Stimulated activated naive CD8-positive, alpha-beta T cell treated with anti-CD3 and anti-CD28 coated beads, Interleukin-15, Interleukin-2, amounts not matched to agents 100 U/mL and 50 U/mL, for 24 hours (primary cell): Measurements from ENCODE around the gene LYPD6.
"Not testable (repeated sequence)": the region's sequence is repeated elsewhere in the genome, so short reads cannot be mapped to it uniquely, and the experiment has no call there.

Experiments
- ATAC-seq: fragments of 150-1000 bp; cut with Tn5 transposase; one replicate; pipeline ENCODE4 v1.10.0; 2021
- DNase-seq: peaks from one replicate; pipeline ENCODE4 v3.0.0; 2021

Gene LYPD6, protein sequence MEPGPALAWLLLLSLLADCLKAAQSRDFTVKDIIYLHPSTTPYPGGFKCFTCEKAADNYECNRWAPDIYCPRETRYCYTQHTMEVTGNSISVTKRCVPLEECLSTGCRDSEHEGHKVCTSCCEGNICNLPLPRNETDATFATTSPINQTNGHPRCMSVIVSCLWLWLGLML

GRCh38 chr2:149330127-149331022 lies at the start of gene LYPD6:
Gene LYPD6, plus strand, starts transcription at chr2:149330587. Its CDS starts 107,122 bp downstream, at chr2:149437709.
- ATAC-seq, result peak; percentile 32

GRCh38 chr2:149281441-149281840 lies 48.9 kb upstream of the LYPD6 start:
- no peak for ATAC-seq
- DNase-seq, result no peak

More at GRCh38 chr2:149330127-149331022, at the start of gene LYPD6:
- no peak for DNase-seq

DNA sequence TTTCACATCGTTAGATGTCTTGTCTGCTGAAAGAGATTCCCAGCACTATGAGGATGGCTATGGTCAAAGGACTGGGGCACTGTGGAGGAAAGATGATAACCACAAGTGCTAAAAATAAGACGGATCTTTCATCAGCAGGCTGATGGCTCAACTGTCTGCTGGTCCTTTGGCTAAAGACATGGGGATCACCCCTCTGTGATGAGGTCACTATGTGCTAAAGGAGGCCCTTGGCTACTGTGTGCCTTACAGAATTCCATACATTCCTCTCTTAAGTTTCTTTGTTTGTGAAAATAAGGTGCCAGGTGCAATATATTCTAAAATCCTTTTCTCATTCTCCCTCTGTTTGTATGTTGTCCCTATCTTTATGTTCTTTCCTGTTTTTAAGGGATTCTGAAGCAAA lies 39.7 kb upstream of the LYPD6 start:
- no peak for ATAC-seq
- DNase-seq, result no peak

DNA sequence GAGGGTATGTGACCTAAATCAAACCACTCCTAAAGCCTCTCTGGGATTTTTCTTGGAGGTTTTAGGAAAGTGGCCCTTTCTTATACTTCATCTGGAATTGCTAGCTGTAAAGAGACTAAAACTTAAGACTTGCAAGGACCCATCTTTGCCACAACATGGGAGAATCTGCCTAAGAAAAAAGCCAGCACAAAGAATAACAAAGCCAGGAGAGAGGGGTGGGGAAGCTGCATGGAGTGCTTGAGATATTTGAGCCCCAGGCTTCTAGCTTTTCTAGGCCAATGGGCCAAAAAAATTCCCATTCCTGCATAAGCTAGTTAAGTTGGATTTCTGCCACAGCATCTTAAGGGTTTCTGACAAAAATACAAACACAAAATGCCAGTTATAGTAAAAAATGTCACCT lies 38.5 kb upstream of the LYPD6 start:
- no peak for DNase-seq
- ATAC-seq, result no peak

GRCh38 chr2:149296031-149296430 lies 34.4 kb upstream of the LYPD6 start:
- ATAC-seq (no peak), DNase-seq (no peak)

- DNase-seq, result no peak
- no peak for ATAC-seq
These were observed 23.4 kb upstream of the LYPD6 start for GRCh38 chr2:149307014-149307413.

- DNase-seq, result no peak
- no peak for ATAC-seq
These were observed 20.0 kb upstream of the LYPD6 start for GRCh38 chr2:149310349-149310748.

DNA sequence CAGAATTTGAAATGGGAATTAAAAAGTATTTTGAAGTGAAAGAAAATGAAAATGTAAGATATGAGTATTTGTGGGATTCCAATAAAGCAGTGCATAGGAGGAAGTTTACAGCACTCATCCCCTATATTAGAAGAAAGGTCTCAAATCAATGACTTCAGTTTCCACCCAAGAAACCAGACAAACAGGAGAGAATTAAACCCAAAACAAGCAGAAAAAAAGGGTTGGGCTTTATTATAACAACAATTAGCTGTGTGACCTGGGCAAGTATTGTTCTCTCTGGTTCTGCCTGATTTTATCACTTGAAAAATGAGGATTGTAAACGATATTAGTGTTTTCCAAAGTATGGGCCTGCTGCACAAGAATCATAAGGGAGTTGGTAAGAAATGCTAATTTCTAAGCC lies 18.3 kb upstream of the LYPD6 start:
- ATAC-seq, result no peak
- no peak for DNase-seq

DNA sequence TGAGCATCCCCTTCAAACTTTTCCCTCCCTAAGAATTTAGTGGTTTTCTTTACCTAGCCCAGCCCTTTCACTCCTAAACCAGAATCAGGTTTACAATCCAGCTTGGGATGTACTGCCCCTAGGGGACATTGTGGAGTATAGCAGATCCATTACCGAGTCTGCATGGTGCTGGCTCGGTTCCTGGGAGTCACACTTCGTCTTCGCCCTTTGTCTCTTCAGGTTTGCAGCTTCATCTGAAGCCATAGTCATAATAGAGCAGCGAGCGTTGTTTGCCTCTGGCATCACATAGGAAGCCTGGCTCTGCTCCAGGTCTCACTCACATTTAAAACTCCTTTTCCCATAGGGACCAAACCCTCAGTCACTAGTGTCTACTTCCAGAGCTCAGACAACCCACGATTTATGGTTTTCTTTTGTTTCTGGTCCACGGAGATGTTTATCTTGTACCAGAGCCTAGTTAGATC lies 16.8 kb upstream of the LYPD6 start:
- no peak for DNase-seq

GRCh38 chr2:149314687-149315086 lies 15.7 kb upstream of the LYPD6 start:
- no peak for ATAC-seq

More for the DNA sequence above, 16.8 kb upstream of the LYPD6 start:
- ATAC-seq, result no peak

DNA sequence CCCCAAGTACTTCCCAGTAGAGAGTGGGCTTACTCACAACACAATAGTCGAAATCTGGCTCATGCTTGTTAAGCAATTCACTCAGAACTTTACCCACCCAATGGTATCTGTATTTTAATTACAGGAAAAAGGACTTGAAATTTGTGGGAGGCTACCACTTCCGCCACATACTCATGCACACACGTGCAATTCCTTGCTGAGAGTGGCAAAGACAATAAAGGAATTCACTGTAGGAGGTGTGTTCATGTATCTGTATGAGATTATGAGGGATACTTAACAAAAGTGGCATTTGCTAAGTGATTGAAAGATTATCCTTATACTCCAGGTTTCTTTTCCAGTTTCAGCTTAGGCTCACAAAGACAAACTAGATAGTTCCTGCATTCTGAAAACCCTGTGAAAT lies 14.9 kb upstream of the LYPD6 start:
- ATAC-seq (no peak), DNase-seq (no peak)

More at GRCh38 chr2:149314687-149315086, 15.7 kb upstream of the LYPD6 start:
- DNase-seq, result no peak

- not testable (repeated sequence) for ATAC-seq
These were observed 11.8 kb upstream of the LYPD6 start for GRCh38 chr2:149318566-149318965.

DNA sequence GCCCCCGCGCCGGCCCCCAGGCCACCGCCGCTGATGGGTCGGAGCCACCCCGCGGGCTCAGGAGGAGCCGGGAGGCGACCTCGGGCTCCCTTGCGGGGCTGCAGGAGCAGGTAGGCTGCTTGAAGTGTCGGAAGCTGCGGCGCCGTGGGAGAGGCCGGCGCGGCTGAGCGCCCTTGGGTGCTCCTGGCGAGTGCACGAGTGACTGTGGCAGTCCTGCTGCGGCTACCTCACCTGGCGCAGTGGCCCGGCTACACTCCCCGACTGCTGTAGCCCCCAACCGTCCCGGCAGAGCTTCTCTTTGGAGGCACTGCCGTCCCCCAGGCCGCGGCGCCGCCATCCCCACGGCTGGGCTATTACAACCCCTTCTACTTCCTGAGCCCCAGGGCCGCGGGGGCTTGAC lies 10.0 kb upstream of the LYPD6 start:
- ATAC-seq (no peak), DNase-seq (no peak)

More at GRCh38 chr2:149318566-149318965, 11.8 kb upstream of the LYPD6 start:
- DNase-seq, result not testable (repeated sequence)

DNA sequence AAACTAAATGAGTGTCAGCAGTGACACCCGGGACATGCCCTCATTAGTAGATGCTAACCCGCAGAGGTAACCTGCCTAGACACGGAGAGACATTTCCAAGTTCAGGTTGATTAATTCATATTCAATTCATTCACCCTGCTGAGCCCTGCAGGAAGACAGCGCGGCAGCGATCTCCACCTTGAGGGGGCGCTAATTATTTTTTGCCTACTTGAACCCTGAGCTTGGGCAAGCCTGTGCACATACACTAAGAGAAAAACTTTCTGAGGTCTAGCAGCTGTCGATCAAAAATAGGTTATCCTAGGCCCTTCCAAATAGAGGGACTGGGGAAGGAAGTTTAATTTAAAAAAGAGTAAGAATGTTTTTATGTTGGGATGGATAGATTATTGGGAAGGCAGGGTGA lies 1.3 kb upstream of the LYPD6 start:
- no peak for DNase-seq
- ATAC-seq, result no peak

GRCh38 chr2:149329489-149330126 lies 779 bp upstream of the LYPD6 start:
- no peak for DNase-seq
- no peak for ATAC-seq

GRCh38 chr2:149331023-149331400 lies 625 bp downstream of the LYPD6 start:
- DNase-seq, result no peak
- no peak for ATAC-seq

GRCh38 chr2:149332364-149332763 lies 2.0 kb downstream of the LYPD6 start:
- no peak for DNase-seq
- ATAC-seq, result no peak

DNA sequence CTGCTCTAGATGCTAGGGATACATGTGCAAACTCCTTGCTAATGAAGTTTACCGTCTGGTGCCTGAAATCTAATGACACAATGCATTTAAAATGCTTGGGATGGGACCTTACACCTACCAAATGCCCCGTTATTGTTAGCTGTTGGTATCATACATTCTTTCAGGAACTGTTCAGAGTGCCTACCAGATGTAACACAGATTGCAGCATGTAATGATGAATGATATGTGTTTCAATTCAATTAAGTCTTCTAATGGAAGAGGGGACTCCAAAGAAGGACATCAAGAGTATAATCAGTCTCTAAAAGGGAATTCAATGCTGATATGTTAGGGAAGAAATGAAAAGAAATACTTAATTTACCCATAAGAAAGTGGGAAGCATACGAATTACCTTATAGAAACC lies 3.2 kb downstream of the LYPD6 start:
- no peak for DNase-seq
- ATAC-seq, result no peak

- no peak for ATAC-seq
- DNase-seq, result no peak
These were observed 3.8 kb downstream of the LYPD6 start for GRCh38 chr2:149334156-149334555.

- DNase-seq (no peak), ATAC-seq (no peak)
These were observed 8.9 kb downstream of the LYPD6 start for GRCh38 chr2:149339324-149339723.

GRCh38 chr2:149342509-149342908 lies 12.1 kb downstream of the LYPD6 start:
- no peak for DNase-seq
- ATAC-seq, result no peak

GRCh38 chr2:149344105-149344504 lies 13.7 kb downstream of the LYPD6 start:
- DNase-seq, result no peak
- ATAC-seq, result no peak

GRCh38 chr2:149346272-149346671 lies 15.9 kb downstream of the LYPD6 start:
- ATAC-seq (no peak), DNase-seq (no peak)
